ENCODE data around the gene NTN1.

NTN1 gene

GRCh38 chr17:9225305-9226101 lies 204.2 kb downstream of the NTN1 start:
- Histone ChIP-seq H3K9ac (ENCODE audit: low read length in 5 of 5) (no peak overlapping the region), H3K36me3 (ENCODE audit: control insufficient read depth in 5 of 5, insufficient read depth in 5 of 5, low read length in 5 of 5) (no peaks in the 10 kb centered on the region), H3K4me1 (ENCODE audit: control insufficient read depth in 5 of 5, insufficient read depth in 5 of 5, low read length in 5 of 5) (no peaks in the 10 kb centered on the region), H3K9me3 (ENCODE audit: control insufficient read depth in 5 of 5, low read length in 5 of 5) (no peaks in the 10 kb centered on the region), H3K4me3 (ENCODE audit: low read depth in 1 of 5, low read length in 5 of 5) (no peak overlapping the region), H3K27ac (ENCODE audit: low read depth, low read length) (no peak overlapping the region), H3K27me3 (ENCODE audit: control insufficient read depth in 5 of 5, insufficient read depth in 4 of 5, low read length in 5 of 5) (peaks cover 0 to 32% (median 5%) of the 10 kb centered on the region in 5 donors)

- H3K27ac ChIP-seq (ENCODE audit: low read depth, low read length): no peak overlapping the region
These were observed 205.0 kb downstream of the NTN1 start for GRCh38 chr17:9226130-9226793.

GRCh38 chr17:9226794-9227135 lies 205.5 kb downstream of the NTN1 start:
- H3K36me3 ChIP-seq (ENCODE audit: control insufficient read depth in 5 of 5, insufficient read depth in 5 of 5, low read length in 5 of 5): no peaks in the 10 kb centered on the region
- H3K27ac ChIP-seq (ENCODE audit: low read depth, low read length): no peak overlapping the region
- H3K27me3 ChIP-seq (ENCODE audit: control insufficient read depth in 5 of 5, insufficient read depth in 4 of 5, low read length in 5 of 5): peaks cover 0 to 31% (median 5%) of the 10 kb centered on the region in 5 donors
- no peak overlapping the region for H3K9ac ChIP-seq (ENCODE audit: low read length in 5 of 5)
- no peak overlapping the region for H3K4me3 ChIP-seq (ENCODE audit: low read depth in 1 of 5, low read length in 5 of 5)
- no peaks in the 10 kb centered on the region for H3K4me1 ChIP-seq (ENCODE audit: control insufficient read depth in 5 of 5, insufficient read depth in 5 of 5, low read length in 5 of 5)
- H3K9me3 ChIP-seq (ENCODE audit: control insufficient read depth in 5 of 5, low read length in 5 of 5): no peaks in the 10 kb centered on the region

More at GRCh38 chr17:9226130-9226793, 205.0 kb downstream of the NTN1 start:
- Histone ChIP-seq H3K9me3 (ENCODE audit: control insufficient read depth in 5 of 5, low read length in 5 of 5) (no peaks in the 10 kb centered on the region), H3K4me3 (ENCODE audit: low read depth in 1 of 5, low read length in 5 of 5) (no peak overlapping the region), H3K27me3 (ENCODE audit: control insufficient read depth in 5 of 5, insufficient read depth in 4 of 5, low read length in 5 of 5) (peaks cover 0 to 30% (median 5%) of the 10 kb centered on the region in 5 donors), H3K9ac (ENCODE audit: low read length in 5 of 5) (no peak overlapping the region), H3K36me3 (ENCODE audit: control insufficient read depth in 5 of 5, insufficient read depth in 5 of 5, low read length in 5 of 5) (no peaks in the 10 kb centered on the region), H3K4me1 (ENCODE audit: control insufficient read depth in 5 of 5, insufficient read depth in 5 of 5, low read length in 5 of 5) (no peaks in the 10 kb centered on the region)

- no peaks in the 10 kb centered on the region for H3K4me1 ChIP-seq (ENCODE audit: control insufficient read depth in 5 of 5, insufficient read depth in 5 of 5, low read length in 5 of 5)
- H3K36me3 ChIP-seq (ENCODE audit: control insufficient read depth in 5 of 5, insufficient read depth in 5 of 5, low read length in 5 of 5): no peaks in the 10 kb centered on the region
- peaks cover 0 to 34% (median 15%) of the 10 kb centered on the region in 5 donors for H3K27me3 ChIP-seq (ENCODE audit: control insufficient read depth in 5 of 5, insufficient read depth in 4 of 5, low read length in 5 of 5)
- H3K9ac ChIP-seq (ENCODE audit: low read length in 5 of 5): no peak overlapping the region
- no peak overlapping the region for H3K4me3 ChIP-seq (ENCODE audit: low read depth in 1 of 5, low read length in 5 of 5)
- H3K27ac ChIP-seq (ENCODE audit: low read depth, low read length): no peak overlapping the region
- H3K9me3 ChIP-seq (ENCODE audit: control insufficient read depth in 5 of 5, low read length in 5 of 5): no peaks in the 10 kb centered on the region
These were observed 206.6 kb downstream of the NTN1 start for GRCh38 chr17:9227819-9228407.

GRCh38 chr17:9228408-9229159 lies 207.3 kb downstream of the NTN1 start:
- no peak overlapping the region for H3K4me3 ChIP-seq (ENCODE audit: low read depth in 1 of 5, low read length in 5 of 5)
- H3K27ac ChIP-seq (ENCODE audit: low read depth, low read length): no peak overlapping the region
- H3K27me3 ChIP-seq (ENCODE audit: control insufficient read depth in 5 of 5, insufficient read depth in 4 of 5, low read length in 5 of 5): peaks cover 3 to 34% (median 15%) of the 10 kb centered on the region in 5 donors

GRCh38 chr17:9229160-9229825 lies 208.0 kb downstream of the NTN1 start:
- H3K4me3 ChIP-seq (ENCODE audit: low read depth in 1 of 5, low read length in 5 of 5): no peak overlapping the region
- no peaks in the 10 kb centered on the region for H3K36me3 ChIP-seq (ENCODE audit: control insufficient read depth in 5 of 5, insufficient read depth in 5 of 5, low read length in 5 of 5)
- H3K27ac ChIP-seq (ENCODE audit: low read depth, low read length): no peak overlapping the region
- no peak overlapping the region for H3K9ac ChIP-seq (ENCODE audit: low read length in 5 of 5)
- no peaks in the 10 kb centered on the region for H3K4me1 ChIP-seq (ENCODE audit: control insufficient read depth in 5 of 5, insufficient read depth in 5 of 5, low read length in 5 of 5)
- peaks cover 4 to 34% (median 16%) of the 10 kb centered on the region in 5 donors for H3K27me3 ChIP-seq (ENCODE audit: control insufficient read depth in 5 of 5, insufficient read depth in 4 of 5, low read length in 5 of 5)
- H3K9me3 ChIP-seq (ENCODE audit: control insufficient read depth in 5 of 5, low read length in 5 of 5): no peaks in the 10 kb centered on the region

More at GRCh38 chr17:9228408-9229159, 207.3 kb downstream of the NTN1 start:
- Histone ChIP-seq H3K9me3 (ENCODE audit: control insufficient read depth in 5 of 5, low read length in 5 of 5) (no peaks in the 10 kb centered on the region), H3K9ac (ENCODE audit: low read length in 5 of 5) (no peak overlapping the region), H3K36me3 (ENCODE audit: control insufficient read depth in 5 of 5, insufficient read depth in 5 of 5, low read length in 5 of 5) (no peaks in the 10 kb centered on the region), H3K4me1 (ENCODE audit: control insufficient read depth in 5 of 5, insufficient read depth in 5 of 5, low read length in 5 of 5) (no peaks in the 10 kb centered on the region)

- Histone ChIP-seq H3K27ac (ENCODE audit: low read depth, low read length) (no peak overlapping the region), H3K36me3 (ENCODE audit: control insufficient read depth in 5 of 5, insufficient read depth in 5 of 5, low read length in 5 of 5) (no peaks in the 10 kb centered on the region), H3K9ac (ENCODE audit: low read length in 5 of 5) (no peak overlapping the region), H3K27me3 (ENCODE audit: control insufficient read depth in 5 of 5, insufficient read depth in 4 of 5, low read length in 5 of 5) (peaks cover 4 to 34% (median 16%) of the 10 kb centered on the region in 5 donors), H3K4me1 (ENCODE audit: control insufficient read depth in 5 of 5, insufficient read depth in 5 of 5, low read length in 5 of 5) (no peaks in the 10 kb centered on the region), H3K4me3 (ENCODE audit: low read depth in 1 of 5, low read length in 5 of 5) (no peak overlapping the region), H3K9me3 (ENCODE audit: control insufficient read depth in 5 of 5, low read length in 5 of 5) (no peaks in the 10 kb centered on the region)
These were observed 208.5 kb downstream of the NTN1 start for GRCh38 chr17:9229826-9230201.

- Histone ChIP-seq H3K9me3 (ENCODE audit: control insufficient read depth in 5 of 5, low read length in 5 of 5) (no peaks in the 10 kb centered on the region), H3K27me3 (ENCODE audit: control insufficient read depth in 5 of 5, insufficient read depth in 4 of 5, low read length in 5 of 5) (peaks cover 4 to 36% (median 16%) of the 10 kb centered on the region in 5 donors), H3K4me3 (ENCODE audit: low read depth in 1 of 5, low read length in 5 of 5) (no peak overlapping the region), H3K36me3 (ENCODE audit: control insufficient read depth in 5 of 5, insufficient read depth in 5 of 5, low read length in 5 of 5) (no peaks in the 10 kb centered on the region), H3K9ac (ENCODE audit: low read length in 5 of 5) (no peak overlapping the region), H3K4me1 (ENCODE audit: control insufficient read depth in 5 of 5, insufficient read depth in 5 of 5, low read length in 5 of 5) (no peaks in the 10 kb centered on the region), H3K27ac (ENCODE audit: low read depth, low read length) (no peak overlapping the region)
These were observed 209.0 kb downstream of the NTN1 start for GRCh38 chr17:9230346-9230745.

- H3K4me1 ChIP-seq (ENCODE audit: control insufficient read depth in 5 of 5, insufficient read depth in 5 of 5, low read length in 5 of 5): no peaks in the 10 kb centered on the region
- no peak overlapping the region for H3K27ac ChIP-seq (ENCODE audit: low read depth, low read length)
- H3K36me3 ChIP-seq (ENCODE audit: control insufficient read depth in 5 of 5, insufficient read depth in 5 of 5, low read length in 5 of 5): no peaks in the 10 kb centered on the region
- no peak overlapping the region for H3K9ac ChIP-seq (ENCODE audit: low read length in 5 of 5)
- H3K27me3 ChIP-seq (ENCODE audit: control insufficient read depth in 5 of 5, insufficient read depth in 4 of 5, low read length in 5 of 5): peaks cover 4 to 37% (median 16%) of the 10 kb centered on the region in 5 donors
- H3K9me3 ChIP-seq (ENCODE audit: control insufficient read depth in 5 of 5, low read length in 5 of 5): no peaks in the 10 kb centered on the region
- H3K4me3 ChIP-seq (ENCODE audit: low read depth in 1 of 5, low read length in 5 of 5): no peak overlapping the region
These were observed 209.6 kb downstream of the NTN1 start for GRCh38 chr17:9230861-9231260.

Measured in subcutaneous abdominal adipose tissue (tissue), 5 donors.